GM19328 (cell line): Measurements from ENCODE around the gene GZMB.
A peak's percentile ranks its signal among the peaks of the same experiment; 100 is the strongest.
"Not testable (repeated sequence)": the region's sequence is repeated elsewhere in the genome, so short reads cannot be mapped to it uniquely, and the experiment has no call there.

ENCODE experiments used
- ATAC-seq: cut with Tn5 transposase; IDR thresholded peaks from one replicate; pipeline ENCODE4 v1.9.1; 2021; ENCODE audit warnings: mild to moderate bottlenecking, moderate library complexity; ENCODE audit not compliant: unreplicated experiment

Gene GZMB

GRCh38 chr14:24634158-24634557 lies at the start of gene GZMB:
TSS of gene GZMB (minus strand) at chr14:24634190. CDS start at chr14:24634160, 30 bp downstream.
- no peak for ATAC-seq

DNA sequence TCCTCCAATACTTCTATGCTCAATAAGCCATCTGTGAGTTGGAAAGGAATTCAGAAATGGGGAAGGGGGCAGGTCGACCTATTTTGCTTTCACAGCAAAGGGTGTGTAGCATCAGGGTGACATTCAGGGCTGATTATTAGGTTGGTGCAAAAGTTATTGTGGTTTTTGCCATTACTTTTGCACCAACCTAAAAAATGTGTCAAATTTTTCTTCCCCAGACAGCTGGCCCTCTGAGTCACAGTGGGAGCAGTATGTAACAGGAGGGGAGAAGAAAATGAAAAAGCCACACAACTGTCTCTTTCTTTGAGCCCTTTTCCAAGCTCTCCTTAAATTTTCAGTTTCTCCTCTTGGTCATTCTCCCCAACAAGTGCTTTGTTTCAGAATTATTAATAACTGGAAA lies 47.1 kb upstream of the GZMB start:
- ATAC-seq: no peak

DNA sequence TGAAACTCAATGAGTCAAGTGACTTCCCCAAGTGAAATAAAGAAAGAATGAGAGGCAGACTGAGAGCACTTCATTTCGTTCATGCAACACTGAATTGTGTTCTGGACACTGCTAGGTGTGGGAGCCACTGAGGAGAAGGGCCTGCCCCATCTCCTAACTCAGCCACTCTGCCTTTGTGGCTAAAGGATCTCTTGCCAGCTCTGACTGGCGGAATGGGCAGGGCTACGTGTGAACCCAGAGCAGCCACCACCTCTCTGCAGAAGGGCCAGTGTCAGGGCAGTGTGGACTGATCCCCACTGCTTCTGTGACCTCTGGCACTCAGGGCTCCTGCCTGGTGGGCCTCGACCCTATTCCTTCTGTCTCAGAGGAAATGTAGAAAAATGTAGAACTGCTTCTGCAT lies 46.5 kb upstream of the GZMB start:
- no peak for ATAC-seq

DNA sequence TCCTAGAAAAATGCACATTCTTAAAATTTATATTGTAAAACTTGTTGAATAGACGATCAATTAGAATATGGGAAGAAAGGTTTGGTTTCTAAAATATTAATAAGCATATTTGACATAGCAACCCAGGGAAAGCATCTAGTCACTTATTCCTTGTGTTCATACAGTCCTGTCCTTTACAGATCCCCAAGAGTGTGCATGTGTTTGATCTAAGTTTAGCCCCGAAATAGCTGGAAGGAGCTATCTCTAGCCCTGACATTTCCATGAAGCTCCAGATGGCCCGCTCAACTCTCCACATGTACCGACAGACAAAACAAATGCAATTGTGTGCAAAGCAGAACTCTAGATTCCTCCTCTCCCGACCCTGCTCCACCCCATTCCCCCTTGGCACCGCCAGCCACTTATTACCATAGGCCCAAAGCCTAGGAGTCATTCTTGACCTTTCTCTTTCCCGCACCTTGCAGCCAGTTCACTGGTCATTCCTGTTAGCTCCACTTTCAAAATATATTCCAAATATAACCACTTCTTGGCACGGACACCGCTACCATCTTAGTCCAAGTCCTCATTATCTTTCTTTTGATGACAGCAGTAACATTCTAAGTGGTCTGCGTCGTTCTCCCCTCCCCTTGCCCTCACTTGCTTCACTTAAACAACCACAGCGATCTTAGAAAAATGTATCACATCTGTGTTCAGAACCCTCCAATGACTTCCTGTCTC lies 45.4 kb upstream of the GZMB start:
- ATAC-seq: no peak

GRCh38 chr14:24678801-24679247 lies 44.8 kb upstream of the GZMB start:
- peak; percentile 66 for ATAC-seq

- no peak for ATAC-seq
These were observed 44.0 kb upstream of the GZMB start for GRCh38 chr14:24677956-24678355.

GRCh38 chr14:24674204-24674970 lies 40.4 kb upstream of the GZMB start:
- peak; percentile 59 for ATAC-seq

GRCh38 chr14:24673534-24674203 lies 39.7 kb upstream of the GZMB start:
- peak; percentile 44 for ATAC-seq

DNA sequence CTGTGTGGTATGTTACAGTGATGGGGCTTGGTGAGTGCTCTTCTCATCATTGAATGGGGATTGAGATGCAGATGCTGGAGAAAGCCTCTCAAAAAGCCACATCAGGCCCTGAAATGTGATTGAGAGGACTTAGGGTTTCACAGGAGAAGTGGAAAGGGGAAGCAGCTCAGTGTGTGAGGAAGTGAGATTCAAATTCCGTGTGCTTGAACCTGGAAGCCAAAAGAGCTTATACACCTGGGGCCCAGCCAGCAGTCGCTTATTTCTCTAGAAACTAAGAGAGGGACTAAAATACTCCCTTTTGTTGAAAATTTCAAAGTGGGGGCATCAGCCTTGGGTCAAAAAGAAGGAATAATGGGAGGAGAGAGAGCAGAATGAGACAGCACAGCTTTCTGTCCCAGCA lies 39.1 kb upstream of the GZMB start:
- peak; percentile 45 for ATAC-seq

GRCh38 chr14:24670594-24670993 lies 36.6 kb upstream of the GZMB start:
- ATAC-seq: no peak

- ATAC-seq: no peak
These were observed 35.7 kb upstream of the GZMB start for GRCh38 chr14:24669651-24670050.

DNA sequence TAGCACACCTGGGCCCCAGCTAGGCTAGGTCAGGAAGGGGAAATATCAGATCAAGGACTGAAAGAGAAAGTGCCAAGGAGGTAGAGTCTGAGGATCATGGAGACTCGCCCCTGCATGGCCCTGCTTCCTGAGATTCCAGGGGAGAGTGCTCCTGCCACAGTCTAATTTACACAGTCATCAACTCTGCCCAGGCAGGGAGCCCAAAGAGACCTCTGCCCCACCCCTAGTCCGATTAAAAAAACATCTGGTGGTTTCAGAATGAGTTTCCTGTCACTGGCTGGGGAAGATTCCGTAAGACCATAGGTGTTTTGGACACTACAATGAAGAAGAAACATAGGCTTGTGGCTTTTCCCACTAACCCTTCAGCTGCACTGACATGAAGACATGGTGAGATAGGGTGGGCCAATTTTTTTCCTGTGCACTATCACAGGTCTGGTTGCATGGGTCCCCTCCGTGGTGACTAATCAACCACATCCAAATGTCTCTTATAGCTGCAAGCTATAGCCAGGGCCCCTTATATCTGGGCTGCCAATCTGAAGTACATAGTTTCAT lies 31.5 kb upstream of the GZMB start:
- ATAC-seq: peak; percentile 85

DNA sequence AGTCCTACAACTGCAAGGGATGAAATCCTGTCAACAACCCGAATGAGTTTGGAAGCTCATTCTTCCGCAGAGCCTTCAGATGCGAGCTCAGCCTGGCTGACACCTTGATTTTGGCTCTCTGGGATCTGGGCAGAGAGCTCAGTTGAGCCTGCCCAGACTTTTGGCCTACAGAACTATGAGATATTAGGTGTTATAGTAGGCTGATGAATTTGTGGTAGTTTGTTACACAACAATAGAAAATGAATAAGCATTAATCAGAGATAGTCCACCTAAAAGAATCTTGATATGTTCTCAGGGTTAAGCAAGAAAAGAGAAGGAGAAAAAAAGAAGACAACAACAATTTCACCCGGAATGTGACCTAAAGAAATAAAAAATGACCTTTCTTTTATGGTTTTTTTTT lies 30.4 kb upstream of the GZMB start:
- ATAC-seq: no peak

GRCh38 chr14:24662753-24663152 lies 28.8 kb upstream of the GZMB start:
- no peak for ATAC-seq

- no peak for ATAC-seq
These were observed 26.1 kb upstream of the GZMB start for GRCh38 chr14:24659916-24660570.

DNA sequence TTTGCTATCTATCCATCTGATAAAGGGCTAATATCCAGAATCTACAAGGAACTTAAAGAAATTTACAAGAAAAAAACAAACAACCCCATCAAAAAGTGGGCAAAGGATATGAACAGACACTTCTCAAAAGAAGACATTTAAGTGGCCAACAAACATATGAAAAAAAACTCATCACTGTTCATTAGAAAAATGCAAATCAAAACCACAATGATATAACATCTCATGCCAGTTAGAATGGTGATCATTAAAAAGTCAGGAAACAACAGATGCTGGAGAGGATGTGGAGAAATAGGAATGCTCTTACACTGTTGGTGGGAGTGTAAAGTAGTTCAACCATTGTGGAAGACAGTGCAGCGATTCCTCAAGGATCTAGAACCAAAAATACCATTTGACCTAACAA lies 14.4 kb upstream of the GZMB start:
- ATAC-seq: not testable (repeated sequence)

DNA sequence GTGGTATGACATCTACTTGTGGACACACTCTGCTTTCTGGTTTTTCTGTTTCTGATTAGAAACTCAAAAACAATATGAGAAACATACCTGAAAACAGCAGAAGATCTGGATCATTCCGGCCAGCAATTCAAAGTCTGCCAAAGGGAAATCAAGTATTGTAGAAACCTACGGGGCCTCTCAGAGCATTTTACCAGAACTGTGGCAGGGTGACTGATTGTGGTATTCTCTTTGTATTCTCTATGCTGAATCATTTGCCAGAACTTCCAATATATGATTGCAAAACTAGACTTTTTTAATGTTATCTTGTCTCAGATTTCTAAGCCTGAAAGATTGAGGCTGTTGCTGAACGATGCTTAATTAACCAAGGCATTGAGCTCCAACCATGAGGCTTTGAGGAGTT lies 5.9 kb upstream of the GZMB start:
- no peak for ATAC-seq

DNA sequence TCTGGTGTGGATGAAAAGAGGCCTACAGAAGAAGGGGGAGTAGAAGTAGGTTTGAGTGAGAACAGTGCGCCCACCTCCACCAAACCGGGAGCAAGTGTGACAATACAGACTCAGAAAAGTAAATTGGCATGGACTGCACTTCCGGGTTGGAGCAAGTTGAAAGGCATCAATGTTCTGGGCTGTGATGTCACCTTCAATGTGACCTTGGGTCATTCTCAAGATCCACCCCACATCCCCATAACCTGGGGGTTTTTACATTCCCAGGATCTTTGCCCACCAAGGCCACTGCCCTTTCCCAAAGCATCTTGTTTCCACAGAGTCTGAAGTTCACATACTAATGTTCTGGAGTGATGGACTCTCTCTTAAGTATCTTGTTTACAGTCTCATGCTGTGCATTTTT lies 5.3 kb upstream of the GZMB start:
- no peak for ATAC-seq

- ATAC-seq: no peak
These were observed 637 bp downstream of the GZMB start for GRCh38 chr14:24633353-24633752.

DNA sequence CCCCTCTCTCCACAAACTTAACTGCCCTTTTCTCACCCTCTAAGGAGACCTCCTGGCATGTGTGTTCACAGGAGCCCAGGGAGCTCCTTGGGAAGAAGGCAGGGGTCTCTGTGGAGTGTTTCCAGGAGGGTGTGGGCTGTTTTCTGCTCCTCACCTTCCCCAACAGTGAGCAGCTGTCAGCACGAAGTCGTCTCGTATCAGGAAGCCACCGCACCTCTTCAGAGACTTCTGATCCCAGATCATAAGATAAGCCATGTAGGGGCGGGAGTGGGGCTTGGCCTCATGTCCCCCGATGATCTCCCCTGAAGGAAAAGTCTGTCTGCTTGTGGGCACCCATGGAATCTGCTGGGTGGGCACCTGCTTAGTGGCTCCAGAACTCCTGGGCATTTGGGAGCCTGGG lies 1.2 kb downstream of the GZMB start:
- ATAC-seq: no peak

- ATAC-seq: no peak
These were observed 1.7 kb downstream of the GZMB start for GRCh38 chr14:24632336-24632735.
